GM18867 (cell line): ENCODE measurements around the gene ANO4.
"Not testable (repeated sequence)": the region's sequence is repeated elsewhere in the genome, so short reads cannot be mapped to it uniquely, and the experiment has no call there.

Experiments used
- ATAC-seq: cut with Tn5 transposase; IDR thresholded peaks from one replicate; pipeline ENCODE4 v1.9.1; 2021; ENCODE audit warnings: mild to moderate bottlenecking, moderate library complexity; ENCODE audit not compliant: unreplicated experiment

The ANO4 gene

GRCh38 chr12:101076921-101077320 is 282.3 kb downstream of the ANO4 start:
- ATAC-seq: no peak

- no peak for ATAC-seq
Measured at GRCh38 chr12:101077791-101078528, 283.4 kb downstream of the ANO4 start.

- ATAC-seq: no peak
Measured at GRCh38 chr12:101078536-101079285, 284.1 kb downstream of the ANO4 start.

- no peak for ATAC-seq
Measured at GRCh38 chr12:101082706-101083105, 288.1 kb downstream of the ANO4 start.

GRCh38 chr12:101086490-101087135 is 292.0 kb downstream of the ANO4 start:
- no peak for ATAC-seq

GRCh38 chr12:101087920-101088319 is 293.3 kb downstream of the ANO4 start:
- ATAC-seq: no peak

- no peak for ATAC-seq
Measured at GRCh38 chr12:101089271-101089670, 294.7 kb downstream of the ANO4 start.

GRCh38 chr12:101090222-101090621 is 295.6 kb downstream of the ANO4 start:
- ATAC-seq: not testable (repeated sequence)

GRCh38 chr12:101097829-101098580 is 303.4 kb downstream of the ANO4 start:
- no peak for ATAC-seq

- ATAC-seq: no peak
Measured at GRCh38 chr12:101107032-101107763, 312.6 kb downstream of the ANO4 start.

GRCh38 chr12:101108130-101108529 is 313.6 kb downstream of the ANO4 start:
- ATAC-seq: no peak

GRCh38 chr12:101110866-101111265 is 316.3 kb downstream of the ANO4 start:
- no peak for ATAC-seq

- ATAC-seq: no peak
Measured at GRCh38 chr12:101111441-101111840, 316.9 kb downstream of the ANO4 start.

- ATAC-seq: peak; percentile 78
Measured at GRCh38 chr12:101115326-101115725, 320.8 kb downstream of the ANO4 start.

GRCh38 chr12:101116911-101117310 is 322.3 kb downstream of the ANO4 start:
- no peak for ATAC-seq

- no peak for ATAC-seq
Measured at GRCh38 chr12:101117842-101118241, 323.3 kb downstream of the ANO4 start.

GRCh38 chr12:101127521-101128219 is 333.1 kb downstream of the ANO4 start:
- no peak for ATAC-seq

- not testable (repeated sequence) for ATAC-seq
Measured at GRCh38 chr12:101145777-101146431, 351.3 kb downstream of the ANO4 start.

- ATAC-seq: no peak
Measured at GRCh38 chr12:101165319-101165718, 370.7 kb downstream of the ANO4 start.
